Measurements from ENCODE around the gene ATP5MC3. TPM values are rescaled to one million over a fixed set of nuclear protein-coding genes. Genes with fewer than 3 reads are reported as not detected.

ATP5MC3 gene
- total and polyA plus RNA-seq, 2 donors (not counting 3 experiments of a cell fraction or from before 2014, with no cell fraction given) = 201 to 452 TPM

DNA sequence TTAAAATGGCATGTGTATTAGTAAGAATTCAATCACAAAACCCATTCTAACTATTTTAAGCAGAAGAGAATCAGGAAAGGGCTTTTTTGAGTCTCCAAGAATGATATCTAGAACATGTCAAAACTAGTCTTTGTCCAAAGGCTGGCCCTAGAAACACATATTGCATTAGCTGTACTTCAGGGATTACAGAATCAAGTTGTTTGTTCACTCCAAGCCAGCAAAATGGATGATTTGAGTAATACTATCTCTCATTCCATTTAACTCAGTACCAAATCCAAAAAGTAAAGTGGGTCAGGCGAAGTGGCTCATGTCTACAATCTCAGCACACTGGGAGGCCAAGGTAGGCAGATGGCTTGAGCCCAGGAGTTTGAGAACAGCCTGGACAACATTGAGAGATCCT is 54.8 kb downstream of the ATP5MC3 start:
- CTCF ChIA-PET = no interaction called here
- Histone ChIP-seq H3K27me3 (ENCODE audit: control insufficient read depth in 2 of 2, insufficient read depth in 2 of 2, low read length in 2 of 2) (no peaks in the 10 kb centered on the region), H3K9me1 (replicated peaks; ENCODE audit: control insufficient read depth, extremely low read depth, insufficient read depth, low read length) (no peaks in the 10 kb centered on the region), H2AFZ (ENCODE audit: low read depth, low read length) (no peak overlapping the region), H3K36me3 (ENCODE audit: control insufficient read depth in 2 of 2, extremely low read depth in 1 of 2, insufficient read depth in 2 of 2, low read length in 2 of 2) (peaks cover 0 to 5% of the 10 kb centered on the region in 2 experiments), H4K20me1 (replicated peaks; ENCODE audit: control insufficient read depth, extremely low read depth, insufficient read depth, low read length) (no peaks in the 10 kb centered on the region), H3K27ac (ENCODE audit: insufficient read depth, low read depth, low read length) (no peak overlapping the region), H3K4me3 (replicated peaks in 1 of 3; ENCODE audit: insufficient read depth in 1 of 3, low read depth in 1 of 3, low read length in 3 of 3) (no peak overlapping the region), H3K9me3 (replicated peaks; ENCODE audit: control insufficient read depth, insufficient read depth, low read length) (no peaks in the 10 kb centered on the region), H3K79me2 (ENCODE audit: control insufficient read depth, insufficient read depth, low read length) (peaks cover 28% of the 10 kb centered on the region), H3K4me1 (ENCODE audit: control insufficient read depth, extremely low read depth, insufficient read depth, low read length) (no peaks in the 10 kb centered on the region), H3K9ac (replicated peaks; ENCODE audit: extremely low read depth, insufficient read depth, low read length) (no peak overlapping the region), H3K4me2 (ENCODE audit: insufficient read depth, low read length) (no peak overlapping the region)
- no peak for DNase-seq (ENCODE audit: low read depth, low spot score)
- intact Hi-C loops (cut with micrococcal nuclease) = no loop called here
- POLR2A ChIA-PET = interaction anchor here (0.7 kb wide), 1 partner anchor 17 kb away, joined by 4 read pairs; no protein-coding TSS in a partner anchor
- dilution Hi-C loops (cut with MboI; ENCODE audit: extremely low pct_ligation_motif_present, low sequenced_read_pairs) = no loop called here
- FAIRE-seq = no peak
- TF ChIP-seq, protein P1, sequence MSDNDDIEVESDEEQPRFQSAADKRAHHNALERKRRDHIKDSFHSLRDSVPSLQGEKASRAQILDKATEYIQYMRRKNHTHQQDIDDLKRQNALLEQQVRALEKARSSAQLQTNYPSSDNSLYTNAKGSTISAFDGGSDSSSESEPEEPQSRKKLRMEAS (IDR thresholded peaks at IDR 0.05; ENCODE audit: insufficient read depth, insufficient read length) = no peak
- TF ChIP-seq POLR2A (IDR thresholded peaks at IDR 0.05; ENCODE audit: low read depth, low read length) (no peak), FOS (IDR thresholded peaks at IDR 0.05; ENCODE audit: borderline replicate concordance, insufficient read depth, low read length) (no peak), JUN (IDR thresholded peaks at IDR 0.05; ENCODE audit: borderline replicate concordance, insufficient read depth, insufficient read length, low read depth) (no peak)
- BruUV-seq (replicated peaks) = no TSS peak

MicroRNAs encoded within 50 kb of the gene (microRNA counts, 767-probe panel; counts per million panel counts)
- microRNA hsa-miR-933 = 723 counts per million, percentile 96 among the panel's probes with 10 or more counts

Small RNA genes lying within 50 kb of the gene (microRNA-seq; reads per million reads assigned to microRNA genes)
- gene MIR933 (ENCODE audit: borderline number of aligned reads, borderline replicate concordance) = 1.5 reads per million

Small RNA genes lying within 50 kb of the gene (small RNA-seq; reads per million reads assigned to genes)
- not detected for gene MIR933 (ENCODE audit: insufficient read depth, insufficient read length, low read depth, low replicate concordance)

Other genes starting within 250 kb of the ATP5MC3 start
- 23.3 and 29.0 TPM in 2 replicates for gene CHN1, start 176.3 kb downstream of the ATP5MC3 start, total RNA-seq
- 20.1 and 24.9 TPM in 2 replicates for gene CHN1, start 176.3 kb downstream of the ATP5MC3 start, polyA plus RNA-seq
- gene ATF2, start 13.5 kb downstream of the ATP5MC3 start, total RNA-seq = 55.9 and 57.1 TPM in 2 replicates
- gene ATF2, start 13.5 kb downstream of the ATP5MC3 start, polyA plus RNA-seq = 36.3 and 39.5 TPM in 2 replicates

Measured in endothelial cell of umbilical vein (primary cell).